Panc1 (cell line): ENCODE results near the gene SARDH. TPM values are rescaled to one million over a fixed set of nuclear protein-coding genes. Genes with fewer than 3 reads are reported as not detected.

Experiments used
- total RNA-seq: library from RNA; stranded (reverse); gene quantifications from one replicate; pipeline ENCODE4 v1.2.1, GENCODE V29; 2021; ENCODE audit not compliant: unreplicated experiment

The SARDH gene
- total RNA-seq, 1 experiment from 2014 or later: 0.13 TPM

Other genes starting within 250 kb of the SARDH start
- not detected for gene MYMK, start 213.4 kb downstream of the SARDH start, total RNA-seq
- 0.10 TPM for gene ADAMTSL2, start 203.6 kb downstream of the SARDH start, total RNA-seq
- not detected for gene FAM163B, start 129.0 kb downstream of the SARDH start, total RNA-seq
- gene DBH, start 102.0 kb downstream of the SARDH start, total RNA-seq: not detected